Measurements from ENCODE around the gene MMP17. TPM values are rescaled to one million over a fixed set of nuclear protein-coding genes. Genes with fewer than 3 reads are reported as not detected.

Gene MMP17
- total RNA-seq, 3 donors from 2014 or later = 2.9 to 18.6 (median 4.7) TPM

DNA sequence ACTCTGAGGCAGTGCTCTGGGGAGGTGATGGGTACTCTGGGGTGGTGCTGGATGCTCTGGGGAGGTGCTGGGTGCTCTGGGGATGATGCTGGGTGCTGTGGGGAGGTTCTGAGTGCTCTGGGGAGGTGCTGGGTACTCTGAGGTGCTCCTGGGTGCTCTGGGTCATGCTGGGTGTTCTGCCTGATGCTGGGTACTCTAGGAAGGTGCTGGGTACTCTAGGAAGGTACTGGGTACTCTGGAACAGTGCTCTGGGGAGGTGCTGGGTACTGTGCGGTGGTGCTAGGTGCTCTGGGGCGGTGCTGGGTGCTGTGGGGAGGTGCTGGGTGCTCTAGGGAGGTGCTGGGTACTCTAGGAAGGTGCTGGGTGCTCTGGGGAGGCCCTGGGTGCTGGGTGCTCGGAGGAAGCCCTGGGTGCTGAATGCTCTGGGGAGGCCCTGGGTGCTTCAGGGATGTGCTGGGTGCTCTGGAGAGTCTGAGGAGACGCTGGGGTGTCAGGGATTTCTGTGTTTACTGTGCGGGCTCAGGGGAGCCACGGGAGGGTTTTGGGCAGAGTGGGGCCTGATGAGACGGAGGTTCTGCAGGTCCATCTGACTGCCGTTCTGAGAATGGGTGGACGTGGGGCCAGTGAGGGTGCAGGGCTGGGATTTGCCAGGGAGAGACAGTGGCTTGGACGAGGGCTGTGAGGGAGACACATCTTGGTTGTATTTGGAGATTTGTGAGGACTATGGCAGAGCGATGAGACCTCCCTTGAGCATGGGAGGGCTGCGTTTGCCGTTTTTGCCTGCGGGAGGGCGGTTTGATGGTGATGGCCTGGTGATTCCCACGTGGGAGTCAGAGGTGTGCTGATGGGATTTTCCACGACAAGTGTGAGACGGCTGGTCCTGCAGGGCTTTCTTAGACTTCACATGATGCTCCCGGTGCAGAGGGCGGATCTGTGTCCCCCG, 30.0 kb downstream of the MMP17 start:
- intact Hi-C loops (cut with DNase I; ENCODE audit: low total_unique reads) = loop anchor here (10.0 kb wide), 1 partner anchor 147 kb away; no protein-coding TSS in a partner anchor
- Histone ChIP-seq H3K27ac (no peak overlapping the region), H3K36me3 (no peaks in the 10 kb centered on the region), H3K4me1 (no peaks in the 10 kb centered on the region), H3K9me3 (no peaks in the 10 kb centered on the region), H3K4me3 (no peak overlapping the region), H3K27me3 (peaks cover 0 to 16% of the 10 kb centered on the region in 2 donors)
- TF ChIP-seq POLR2A (IDR thresholded peaks at IDR 0.05) (no peak), POLR2AphosphoS5 (IDR thresholded peaks at IDR 0.05) (no peak), CTCF (IDR thresholded peaks at IDR 0.05) (no peak)
- DNase-seq (ENCODE audit: low spot score in 2 of 2) = no peak

GRCh38 chr12:131860472-131861260, 32.5 kb downstream of the MMP17 start:
- no peaks in the 10 kb centered on the region for H3K4me1 ChIP-seq
- H3K27ac ChIP-seq = peak overlapping the region in 1 of 2 donors; percentile 19
- peak overlapping the region in 1 of 3 donors; percentile 31 for H3K4me3 ChIP-seq
- peaks cover 0 to 5% of the 10 kb centered on the region in 2 donors for H3K27me3 ChIP-seq
- no peaks in the 10 kb centered on the region for H3K36me3 ChIP-seq
- no peaks in the 10 kb centered on the region for H3K9me3 ChIP-seq
- no peak for DNase-seq (ENCODE audit: low spot score in 2 of 2)
- no peak for TF ChIP-seq CTCF (IDR thresholded peaks at IDR 0.05)
- TF ChIP-seq POLR2A (IDR thresholded peaks at IDR 0.05) = no peak
- TF ChIP-seq POLR2AphosphoS5 (IDR thresholded peaks at IDR 0.05) = no peak
- intact Hi-C loops (cut with DNase I; ENCODE audit: low total_unique reads) = no loop called here

DNA sequence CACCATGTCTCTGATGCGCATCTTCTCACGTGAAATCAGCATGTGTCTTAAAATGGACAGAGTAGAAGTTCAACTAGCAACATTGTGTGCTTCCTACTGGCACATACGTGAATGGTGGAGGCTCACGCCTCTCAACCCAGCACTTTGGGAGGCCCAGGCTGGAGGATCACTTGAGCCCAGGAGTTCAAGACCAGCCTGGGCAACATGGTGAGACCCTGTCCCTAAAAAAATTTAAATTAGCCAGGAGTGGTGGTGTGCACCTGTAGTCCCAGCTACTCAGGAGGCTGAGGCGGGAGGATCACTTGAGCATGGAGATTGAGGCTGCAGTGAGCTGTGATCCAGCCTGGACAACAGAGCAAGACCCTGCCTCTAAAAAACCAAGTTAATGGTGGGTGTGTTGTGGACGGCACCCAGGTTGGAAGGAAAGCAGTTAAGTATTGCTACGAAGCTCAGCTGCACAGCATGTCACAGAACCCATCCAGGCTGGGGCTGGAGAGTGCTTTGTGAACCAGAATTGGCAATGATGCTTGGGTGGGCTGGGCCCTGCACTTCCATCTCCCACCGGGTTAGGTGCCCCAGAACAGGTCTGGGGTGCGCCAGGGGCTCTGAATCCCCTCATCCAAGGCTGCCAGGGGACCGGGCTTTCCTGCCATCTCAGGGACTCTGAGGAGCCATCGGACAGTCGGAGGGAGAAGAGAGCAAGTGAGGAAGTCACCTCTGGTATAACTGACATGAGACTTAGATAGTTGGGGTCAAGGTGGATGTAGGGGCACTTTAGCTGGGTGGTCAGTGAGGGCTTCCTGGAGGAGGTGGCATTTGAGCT, 33.3 kb downstream of the MMP17 start:
- intact Hi-C loops (cut with DNase I; ENCODE audit: low total_unique reads) = no loop called here
- no peaks in the 10 kb centered on the region for H3K4me1 ChIP-seq
- TF ChIP-seq CTCF (IDR thresholded peaks at IDR 0.05) = no peak
- no peaks in the 10 kb centered on the region for H3K36me3 ChIP-seq
- no peak overlapping the region for H3K4me3 ChIP-seq
- H3K27ac ChIP-seq = no peak overlapping the region
- DNase-seq (ENCODE audit: low spot score in 2 of 2) = no peak
- H3K9me3 ChIP-seq = no peaks in the 10 kb centered on the region
- H3K27me3 ChIP-seq = no peaks in the 10 kb centered on the region

GRCh38 chr12:131862084-131862441, 33.9 kb downstream of the MMP17 start:
- TF ChIP-seq POLR2AphosphoS5 (IDR thresholded peaks at IDR 0.05) (no peak), CTCF (IDR thresholded peaks at IDR 0.05) (no peak), POLR2A (IDR thresholded peaks at IDR 0.05) (no peak)
- Histone ChIP-seq H3K4me1 (no peaks in the 10 kb centered on the region), H3K36me3 (no peaks in the 10 kb centered on the region), H3K27ac (no peak overlapping the region), H3K27me3 (no peaks in the 10 kb centered on the region), H3K9me3 (no peaks in the 10 kb centered on the region), H3K4me3 (no peak overlapping the region)
- no peak for DNase-seq (ENCODE audit: low spot score in 2 of 2)
- intact Hi-C loops (cut with DNase I; ENCODE audit: low total_unique reads) = no loop called here

All from breast epithelium (tissue), 4 donors.